HG02981 (cell line): ENCODE measurements around the gene EPO.
"Not testable (repeated sequence)": the region's sequence is repeated elsewhere in the genome, so short reads cannot be mapped to it uniquely, and the experiment has no call there.

Experiments
- ATAC-seq: cut with Tn5 transposase; IDR thresholded peaks from one replicate; pipeline ENCODE4 v1.9.1; 2021; ENCODE audit warnings: mild to moderate bottlenecking, moderate library complexity; ENCODE audit not compliant: unreplicated experiment

EPO gene

DNA sequence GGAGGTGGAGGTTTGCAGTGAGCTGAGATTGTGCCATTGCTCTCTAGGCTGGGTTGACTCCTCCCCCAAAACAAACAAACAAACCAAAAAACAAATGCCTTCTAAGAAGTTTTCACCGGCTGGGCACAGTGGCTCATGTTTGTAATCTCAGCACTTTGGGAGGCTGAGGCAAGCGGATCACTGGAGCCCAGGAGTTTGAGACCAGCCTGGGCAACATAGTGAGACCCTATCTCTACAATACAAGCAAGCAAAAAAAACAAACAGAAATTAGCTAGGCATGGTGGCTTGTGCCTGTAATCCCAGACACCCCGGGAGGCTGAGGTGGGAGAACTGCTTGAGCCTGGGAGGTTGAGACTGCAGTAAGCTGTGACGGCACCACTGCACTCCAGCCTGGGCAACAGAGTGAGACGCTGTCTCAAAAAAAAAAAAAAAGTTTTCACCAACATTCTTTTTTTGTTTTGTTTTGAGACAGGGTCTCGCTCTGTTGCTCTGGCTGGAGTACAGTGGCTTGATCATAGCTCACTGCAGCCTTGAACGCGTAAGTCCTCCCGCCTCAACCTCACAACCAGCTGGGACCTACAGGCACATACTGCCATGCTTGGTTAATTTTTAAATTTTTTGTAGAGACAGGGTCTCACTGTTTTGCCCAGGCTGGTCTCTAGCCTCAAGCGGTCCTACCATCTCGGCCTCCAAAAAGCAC is 11.8 kb downstream of the EPO start:
- ATAC-seq, result no peak

DNA sequence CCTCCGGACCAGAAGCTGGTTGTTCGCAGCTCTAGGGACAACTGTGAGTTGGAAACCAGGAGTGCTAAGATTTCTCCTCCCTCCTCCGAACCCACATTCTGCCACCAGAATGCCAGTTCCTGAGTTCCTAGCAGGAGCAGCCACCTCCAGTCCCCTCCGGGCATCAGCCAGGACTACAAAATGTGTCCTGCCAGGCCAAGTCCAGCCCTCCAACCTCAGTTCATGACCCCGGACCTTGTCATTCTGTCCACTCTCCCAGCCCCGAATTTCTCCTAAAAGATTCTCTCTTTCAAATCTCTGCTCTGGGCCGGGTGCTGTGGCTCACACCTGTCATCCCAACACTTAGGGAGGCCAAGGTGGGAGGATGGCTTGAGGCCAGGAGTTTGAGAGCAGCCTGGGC is 15.5 kb downstream of the EPO start:
- ATAC-seq, result no peak

DNA sequence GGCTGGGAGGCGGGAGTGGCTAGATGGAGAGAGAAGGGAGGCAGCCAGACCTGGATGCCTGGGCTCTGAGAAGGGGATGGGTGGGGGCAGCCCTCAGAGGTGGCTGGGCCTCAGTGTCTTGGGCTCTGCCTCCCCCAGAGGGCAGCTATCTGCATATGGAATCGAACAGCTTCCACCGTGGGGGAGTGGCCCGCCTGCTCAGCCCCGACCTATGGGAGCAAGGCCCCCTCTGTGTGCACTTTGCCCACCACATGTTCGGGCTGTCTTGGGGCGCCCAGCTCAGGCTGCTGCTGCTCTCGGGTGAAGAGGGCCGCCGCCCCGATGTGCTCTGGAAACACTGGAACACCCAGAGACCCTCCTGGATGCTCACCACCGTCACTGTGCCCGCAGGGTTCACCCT is 16.4 kb downstream of the EPO start:
- ATAC-seq, result no peak

DNA sequence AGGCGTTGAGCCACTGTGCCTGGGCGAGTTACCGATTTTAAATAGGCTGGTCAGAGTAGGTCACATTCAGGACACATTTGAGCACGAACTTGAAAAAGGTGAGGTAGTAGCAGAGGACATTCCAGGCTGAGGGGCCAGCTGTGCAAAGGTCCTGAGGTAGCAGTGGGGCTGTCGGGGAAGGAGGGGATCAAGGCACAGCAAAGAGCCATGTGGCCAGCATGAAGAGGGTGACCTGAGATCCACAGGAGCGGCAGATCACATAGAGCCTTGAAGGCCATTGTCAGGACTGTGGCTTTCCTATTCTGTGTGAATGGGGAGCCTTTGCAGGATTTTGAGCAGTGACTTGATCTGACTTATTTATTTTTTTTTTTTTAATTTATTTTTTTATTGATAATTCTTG is 19.7 kb downstream of the EPO start:
- no peak for ATAC-seq

DNA sequence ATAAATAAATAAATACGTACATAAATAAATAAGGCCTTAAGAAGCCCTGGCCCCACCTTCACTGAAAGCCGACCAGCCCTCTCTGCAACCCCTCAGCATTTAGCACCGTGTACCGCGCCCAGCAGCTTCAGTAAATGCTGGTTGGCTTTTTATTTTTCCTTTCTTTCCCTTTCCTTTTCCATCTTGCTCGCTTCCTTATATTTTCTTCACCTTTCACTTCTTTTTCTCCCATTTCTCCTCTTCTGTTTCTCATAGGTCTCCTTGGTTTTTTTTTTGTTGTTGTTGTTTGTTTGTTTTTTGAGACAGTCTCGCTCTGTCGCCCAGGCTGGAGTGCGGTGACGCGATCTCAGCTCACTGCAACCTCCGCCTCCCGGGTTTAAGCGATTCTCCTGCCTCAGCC is 24.3 kb downstream of the EPO start:
- ATAC-seq, result no peak

- ATAC-seq, result no peak
These were observed 24.9 kb downstream of the EPO start for GRCh38 chr7:100745184-100745583.

GRCh38 chr7:100752994-100753393 is 32.7 kb downstream of the EPO start:
- ATAC-seq, result no peak

GRCh38 chr7:100753750-100754149 is 33.5 kb downstream of the EPO start:
- ATAC-seq, result no peak

DNA sequence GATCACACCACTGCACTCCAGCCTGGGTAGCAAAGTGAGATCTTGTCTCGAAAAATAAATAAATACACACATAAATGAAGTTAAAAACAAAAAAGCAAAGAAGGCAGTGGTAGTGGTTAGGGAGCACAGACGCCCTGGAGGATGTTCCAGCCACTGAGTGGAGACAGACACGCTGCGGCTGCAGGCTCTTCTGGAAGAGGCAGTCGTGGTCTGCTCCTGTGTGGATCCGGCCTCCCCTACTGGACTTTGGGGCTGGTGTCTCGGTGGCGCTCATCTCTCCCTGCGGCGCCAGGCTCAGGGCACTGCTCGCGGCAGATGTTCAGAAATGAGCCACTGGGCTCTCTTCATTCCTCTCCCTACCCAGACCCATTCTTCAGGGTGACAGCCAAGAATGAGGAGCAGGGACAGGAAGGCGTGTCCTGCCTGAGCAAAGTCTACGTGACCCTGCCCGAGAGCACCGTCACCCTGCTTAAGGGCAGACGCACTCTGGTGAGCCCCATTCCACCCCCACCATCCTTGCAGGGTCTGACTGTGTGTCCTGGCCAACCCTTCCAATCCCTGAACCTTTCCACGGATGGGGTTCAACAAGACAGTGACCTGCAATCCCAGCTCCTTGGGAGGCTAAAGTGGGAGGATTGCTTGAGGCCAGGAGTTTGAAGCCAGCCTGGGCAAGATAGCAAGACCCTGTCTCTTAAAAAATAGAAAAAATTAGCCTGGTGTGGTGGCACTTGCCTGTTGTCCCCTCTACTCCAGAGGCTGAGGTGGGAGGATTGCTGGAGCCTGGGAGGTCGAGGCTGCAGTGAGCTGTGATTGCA is 39.3 kb downstream of the EPO start:
- ATAC-seq, result no peak

GRCh38 chr7:100762841-100763240 is 42.6 kb downstream of the EPO start:
- ATAC-seq, result not testable (repeated sequence)

GRCh38 chr7:100763556-100764140 is 43.4 kb downstream of the EPO start:
- no peak for ATAC-seq

- ATAC-seq, result no peak
These were observed 44.6 kb downstream of the EPO start for GRCh38 chr7:100764841-100765240.

DNA sequence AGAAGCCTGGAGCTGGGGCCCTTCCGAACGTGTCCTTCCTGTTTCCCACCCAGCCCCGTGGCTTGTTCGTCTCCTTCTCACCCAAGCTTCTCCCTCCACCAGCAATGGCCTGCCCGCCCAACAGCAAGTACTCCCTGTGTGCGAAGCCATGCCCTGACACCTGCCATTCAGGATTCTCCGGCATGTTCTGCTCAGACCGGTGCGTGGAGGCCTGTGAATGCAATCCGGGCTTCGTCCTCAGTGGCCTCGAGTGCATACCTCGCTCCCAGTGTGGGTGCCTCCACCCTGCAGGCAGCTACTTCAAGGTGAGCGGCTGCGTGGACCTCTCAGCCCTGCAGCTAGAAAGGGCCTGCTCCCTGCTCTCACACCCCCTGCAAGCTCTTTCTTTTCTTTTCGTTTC is 45.0 kb downstream of the EPO start:
- ATAC-seq, result no peak

- ATAC-seq, result no peak
These were observed 48.5 kb downstream of the EPO start for GRCh38 chr7:100768784-100769183.
